Spleen (tissue), 7 donors: ENCODE data around the gene PCNX2.

ENCODE experiments used
- CTCF ChIP-seq, 11 experiments: fragments of 200-600 bp in 7 of 11; fragments of 450-650 bp in 4 of 11; sonication (generic) in 4 of 11; IDR thresholded peaks in 8 of 11; conservative IDR thresholded peaks in 3 of 11; 1 replicate in 7 of 11; 2 replicates in 4 of 11; pipeline versions ENCODE4 v1.4.0 to v1.8.0; 2016 to 2021; ENCODE audit warnings: antibody characterized with exemption in 11 of 11, inconsistent platforms in 4 of 11, mild to moderate bottlenecking in 1 of 11
- POLR2A ChIP-seq, 3 donors: fragments of 450-650 bp; IDR thresholded peaks; one replicate each; pipeline ENCODE4 v1.5.1; 2017; ENCODE audit warnings: antibody characterized with exemption in 3 of 3, mild to moderate bottlenecking in 1 of 3
- POLR2AphosphoS5 ChIP-seq, 3 donors: sonication (generic); formaldehyde crosslinking; IDR thresholded peaks; one replicate each; pipeline ENCODE4 v1.5.1; 2017; ENCODE audit warnings: antibody characterized with exemption in 3 of 3
- donor health status: DM: no; HTN: no; CAD: no; lungs with moderate emphysema.
- donor health status: DM: no; HTN: no; CAD: no.
- donor health status: DM: no; HTN: no; CAD: no.

- TF ChIP-seq CTCF (IDR thresholded peaks at IDR 0.05 in 8 of 11, conservative IDR thresholded peaks at IDR 0.05 in 3 of 11) (no peak), POLR2A (IDR thresholded peaks at IDR 0.05) (no peak), POLR2AphosphoS5 (IDR thresholded peaks at IDR 0.05) (no peak)
These were observed 56.6 kb downstream of the PCNX2 start for GRCh38 chr1:233238884-233239431.
